ENCODE data around the gene MDN1. TPM values are rescaled to one million over a fixed set of nuclear protein-coding genes. Genes with fewer than 3 reads are reported as not detected.

The MDN1 gene
- total RNA-seq, 1 experiment from 2014 or later, result 53.6 TPM

GRCh38 chr6:89789980-89790379 lies 29.6 kb downstream of the MDN1 start:
- CTCF ChIA-PET, result no interaction called here

More at GRCh38 chr6:89789980-89790379, 29.6 kb downstream of the MDN1 start:
- no peak overlapping the region for H2AFZ ChIP-seq (ENCODE audit: low read depth, low read length, poor library complexity, severe bottlenecking)
- H4K20me1 ChIP-seq (ENCODE audit: insufficient read depth), result no peaks in the 10 kb centered on the region
- no peak overlapping the region for H3K9ac ChIP-seq (ENCODE audit: low read length)
- peaks cover 47% of the 10 kb centered on the region for H3K79me2 ChIP-seq (ENCODE audit: insufficient read depth, low read length)
- H3K4me2 ChIP-seq (ENCODE audit: low read length), result no peak overlapping the region
- no peak overlapping the region for H3K4me3 ChIP-seq (replicated peaks in 1 of 2; ENCODE audit: low read depth in 1 of 2, low read length in 2 of 2)
- no peak for DNase-seq (ENCODE audit: low read depth, low spot score)
- BruUV-seq (replicated peaks), result no TSS peak
- no peak overlapping the region for H3K27ac ChIP-seq (ENCODE audit: low read depth, low read length)
- H3K36me3 ChIP-seq (ENCODE audit: control insufficient read depth in 1 of 2, insufficient read depth in 2 of 2, low read length in 2 of 2), result peaks cover 31 to 60% of the 10 kb centered on the region in 2 experiments
- no peaks in the 10 kb centered on the region for H3K9me3 ChIP-seq (ENCODE audit: control insufficient read depth in 1 of 2, insufficient read depth in 1 of 2, low read depth in 1 of 2, low read length in 2 of 2)
- ATAC-seq, result no peak
- RAD21 ChIA-PET (ENCODE audit: low non-redundant PET in 1 of 2, low total read pairs in 2 of 2, uncharacterized antibody in 2 of 2, unreplicated experiment in 2 of 2), result no interaction called here
- H3K27me3 ChIP-seq (ENCODE audit: insufficient read depth, low read length), result no peaks in the 10 kb centered on the region
- POLR2A ChIA-PET, result no interaction called here
- no peaks in the 10 kb centered on the region for H3K4me1 ChIP-seq (ENCODE audit: control insufficient read depth in 1 of 2, insufficient read depth in 2 of 2, low read length in 2 of 2)
- intact Hi-C loops (cut with micrococcal nuclease), result loop anchor here (10.0 kb wide), 1 partner anchor 355 kb away; the partner anchor contains the start of gene ANKRD6
- H3K9me2 ChIP-seq (ENCODE audit: insufficient read depth), result no peaks in the 10 kb centered on the region
- TF ChIP-seq ZNF274 (IDR thresholded peaks at IDR 0.05; ENCODE audit: low read depth, low read length), result no peak
- no peak for TF ChIP-seq EZH2phosphoT487 (IDR thresholded peaks at IDR 0.05; ENCODE audit: borderline replicate concordance)
- no peak for TF ChIP-seq RAD21 (IDR thresholded peaks at IDR 0.05; ENCODE audit: low read depth)
- TF ChIP-seq JUND (IDR thresholded peaks at IDR 0.05), result no peak
- no peak for TF ChIP-seq ZBTB33 (IDR thresholded peaks at IDR 0.05; ENCODE audit: extremely low read depth, insufficient replicate concordance, low read length)
- TF ChIP-seq REST (IDR thresholded peaks at IDR 0.05; ENCODE audit: low read depth), result no peak
